Measurements from ENCODE around the gene KCNC3.

GRCh38 chr19:50368649-50369570 is 39.7 kb upstream of the KCNC3 start:
- TF ChIP-seq, protein P1, sequence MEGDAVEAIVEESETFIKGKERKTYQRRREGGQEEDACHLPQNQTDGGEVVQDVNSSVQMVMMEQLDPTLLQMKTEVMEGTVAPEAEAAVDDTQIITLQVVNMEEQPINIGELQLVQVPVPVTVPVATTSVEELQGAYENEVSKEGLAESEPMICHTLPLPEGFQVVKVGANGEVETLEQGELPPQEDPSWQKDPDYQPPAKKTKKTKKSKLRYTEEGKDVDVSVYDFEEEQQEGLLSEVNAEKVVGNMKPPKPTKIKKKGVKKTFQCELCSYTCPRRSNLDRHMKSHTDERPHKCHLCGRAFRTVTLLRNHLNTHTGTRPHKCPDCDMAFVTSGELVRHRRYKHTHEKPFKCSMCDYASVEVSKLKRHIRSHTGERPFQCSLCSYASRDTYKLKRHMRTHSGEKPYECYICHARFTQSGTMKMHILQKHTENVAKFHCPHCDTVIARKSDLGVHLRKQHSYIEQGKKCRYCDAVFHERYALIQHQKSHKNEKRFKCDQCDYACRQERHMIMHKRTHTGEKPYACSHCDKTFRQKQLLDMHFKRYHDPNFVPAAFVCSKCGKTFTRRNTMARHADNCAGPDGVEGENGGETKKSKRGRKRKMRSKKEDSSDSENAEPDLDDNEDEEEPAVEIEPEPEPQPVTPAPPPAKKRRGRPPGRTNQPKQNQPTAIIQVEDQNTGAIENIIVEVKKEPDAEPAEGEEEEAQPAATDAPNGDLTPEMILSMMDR (IDR thresholded peaks at IDR 0.05), result peak; percentile 89 to 94 (median 92)
- TF ChIP-seq POLR2A (IDR thresholded peaks at IDR 0.05; ENCODE audit: low read depth) (no peak), EP300 (IDR thresholded peaks at IDR 0.05) (no peak)
